GM19025 (cell line): Measurements from ENCODE around the gene CALB2.
"Not testable (repeated sequence)": the region's sequence is repeated elsewhere in the genome, so short reads cannot be mapped to it uniquely, and the experiment has no call there.

ENCODE experiments used
- ATAC-seq: cut with Tn5 transposase; IDR thresholded peaks from one replicate; pipeline ENCODE4 v1.9.1; 2021; ENCODE audit warnings: mild to moderate bottlenecking, low read depth, moderate library complexity; ENCODE audit not compliant: unreplicated experiment

The CALB2 gene

DNA sequence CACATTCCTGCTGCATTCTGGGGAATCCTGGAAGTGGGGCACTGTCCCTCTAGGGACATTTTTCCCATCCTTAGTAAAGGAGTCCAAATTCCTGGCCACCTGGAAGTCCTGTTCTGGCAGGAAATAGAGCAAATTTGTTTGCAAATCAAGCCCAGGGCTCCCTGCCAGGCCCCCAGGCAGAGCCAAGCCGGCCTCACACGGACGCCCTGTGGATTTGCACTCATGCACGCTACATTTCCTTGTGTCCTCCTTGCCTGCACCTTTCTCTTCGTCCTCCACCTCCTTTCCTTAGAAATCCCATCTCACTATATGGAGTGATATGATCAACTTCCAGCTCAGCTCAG, 7.0 kb upstream of the CALB2 start:
- ATAC-seq, result no peak

DNA sequence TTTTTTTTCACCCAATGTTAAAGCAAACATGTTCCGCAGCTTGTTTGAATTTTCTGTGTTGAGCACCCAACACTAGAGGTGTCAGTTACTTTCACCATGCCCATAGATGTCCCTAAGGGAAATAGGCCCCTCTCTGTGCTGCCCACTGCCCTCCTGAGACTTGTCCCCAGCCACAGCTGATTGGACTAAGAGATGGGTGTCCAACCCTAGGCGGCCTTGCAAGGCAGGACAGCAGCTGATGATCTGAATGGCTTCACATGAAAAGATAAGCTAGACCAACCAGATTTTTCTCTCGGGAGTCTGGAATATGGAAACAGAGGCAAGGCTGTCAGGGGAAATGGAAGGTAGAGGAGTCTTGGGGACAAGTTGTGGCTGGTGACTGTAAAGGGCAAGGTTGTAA, 6.1 kb upstream of the CALB2 start:
- ATAC-seq, result no peak

DNA sequence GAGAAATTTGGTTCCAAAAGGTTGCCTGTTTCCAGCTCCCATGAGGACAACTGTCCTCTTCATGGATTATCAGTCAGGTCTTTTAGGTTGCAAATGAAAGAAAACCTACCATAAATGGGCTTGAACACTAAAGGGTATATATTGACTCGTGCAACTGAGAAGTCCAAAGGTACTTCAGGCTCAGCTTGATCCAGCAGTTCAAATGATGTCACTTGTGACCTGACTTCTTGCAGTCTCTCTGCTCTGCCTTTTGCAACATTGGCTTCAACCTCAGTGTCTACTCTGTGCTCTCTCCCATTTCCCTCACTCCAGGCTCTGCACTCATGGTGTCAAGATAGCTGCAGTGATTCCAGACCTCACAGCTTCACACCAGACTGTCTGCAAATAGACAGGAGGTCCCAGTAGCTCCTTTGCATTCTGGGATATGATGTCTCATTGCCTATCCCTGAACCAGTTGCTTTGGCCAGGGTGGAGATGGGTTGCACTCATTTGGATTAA, 5.5 kb upstream of the CALB2 start:
- ATAC-seq, result no peak

DNA sequence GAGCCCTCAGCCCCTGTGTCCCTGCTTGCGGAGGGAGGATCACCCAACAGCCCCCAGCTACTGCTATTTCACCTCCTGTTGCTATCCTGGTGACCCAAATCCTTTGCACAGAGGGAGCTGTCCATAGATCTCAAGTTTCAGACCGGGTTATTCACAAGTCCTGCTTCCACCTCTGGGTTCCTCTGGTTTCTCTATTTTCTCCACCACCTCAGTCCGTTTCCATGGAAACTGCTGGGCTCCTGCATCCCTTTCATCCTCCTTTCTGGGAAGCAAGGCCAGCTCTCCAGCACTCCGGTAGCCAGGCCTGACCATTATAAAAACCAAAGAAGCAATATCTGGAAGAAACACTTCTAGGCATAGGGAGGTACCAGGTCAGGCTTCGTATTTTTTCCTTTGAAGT, 4.8 kb upstream of the CALB2 start:
- no peak for ATAC-seq

DNA sequence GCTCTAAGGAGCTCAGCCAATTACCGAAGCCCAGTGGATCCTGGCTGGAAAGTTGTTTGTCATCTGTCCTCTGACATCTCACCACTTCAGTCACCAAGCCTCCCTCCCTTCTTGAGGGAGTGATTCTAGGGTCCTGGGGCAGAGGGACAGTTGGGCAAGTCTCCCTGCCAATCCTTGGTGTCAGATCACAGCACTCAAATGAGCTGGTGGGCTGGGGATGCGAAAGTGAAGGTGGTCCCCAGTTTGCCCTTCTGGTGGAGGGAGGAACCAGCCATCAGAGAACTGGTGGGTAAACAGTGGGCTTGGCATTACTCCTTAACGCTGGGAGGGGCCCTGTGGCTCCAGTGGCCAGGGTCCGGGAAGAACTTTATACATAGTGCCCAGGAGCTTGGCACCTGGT, 4.4 kb upstream of the CALB2 start:
- no peak for ATAC-seq

DNA sequence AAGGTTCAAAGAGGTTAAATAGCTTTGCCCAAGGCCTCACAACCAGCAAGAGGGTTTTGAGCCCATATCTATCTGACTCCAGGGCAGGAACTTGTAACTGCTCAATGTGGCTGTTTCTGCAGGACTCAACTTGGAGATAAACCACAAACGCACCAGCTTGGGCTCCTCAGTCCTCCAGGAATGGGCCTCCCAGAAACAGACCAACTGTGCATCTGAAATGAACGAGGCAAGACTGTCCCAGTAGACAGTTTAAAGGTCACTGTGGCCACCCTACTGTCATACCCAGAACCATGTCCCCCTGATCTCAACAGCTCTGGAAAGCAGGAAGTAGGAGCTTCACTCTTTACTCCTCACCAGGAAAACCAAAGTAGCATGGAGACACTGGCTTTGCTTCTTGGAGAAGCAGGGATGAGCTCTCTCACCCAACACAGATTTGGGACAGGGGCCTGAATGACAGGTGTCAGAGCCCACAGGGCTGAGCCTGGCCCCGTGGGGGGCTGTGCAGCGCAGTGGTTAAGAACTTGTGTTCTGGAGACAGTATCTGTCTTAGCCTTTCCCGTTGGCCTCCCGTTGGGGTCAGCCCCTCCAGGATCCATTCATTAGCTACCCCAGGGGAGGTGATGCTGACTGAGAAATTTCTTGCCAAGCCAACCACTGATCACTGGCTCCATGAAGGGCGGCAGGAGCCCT, 2.3 kb upstream of the CALB2 start:
- ATAC-seq, result no peak

DNA sequence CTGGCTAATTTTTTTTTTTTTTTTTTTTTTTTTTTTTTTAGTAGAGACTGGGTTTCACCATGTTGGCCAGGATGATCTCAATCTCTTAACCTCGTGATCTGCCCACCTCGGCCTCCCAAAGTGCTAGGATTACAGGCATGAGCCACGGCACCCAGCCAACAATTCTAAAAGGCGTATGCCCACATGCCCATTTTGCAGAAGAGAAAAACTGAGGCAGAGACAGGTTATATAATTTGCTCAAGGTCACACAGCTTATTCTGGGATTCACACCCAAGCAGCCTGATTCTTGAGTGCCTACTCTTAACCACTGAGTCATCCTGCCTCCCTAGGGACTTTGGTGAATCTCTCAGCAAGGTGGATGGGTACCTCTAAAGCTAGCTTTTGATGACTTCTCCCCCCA, 1.6 kb upstream of the CALB2 start:
- ATAC-seq, result not testable (repeated sequence)

DNA sequence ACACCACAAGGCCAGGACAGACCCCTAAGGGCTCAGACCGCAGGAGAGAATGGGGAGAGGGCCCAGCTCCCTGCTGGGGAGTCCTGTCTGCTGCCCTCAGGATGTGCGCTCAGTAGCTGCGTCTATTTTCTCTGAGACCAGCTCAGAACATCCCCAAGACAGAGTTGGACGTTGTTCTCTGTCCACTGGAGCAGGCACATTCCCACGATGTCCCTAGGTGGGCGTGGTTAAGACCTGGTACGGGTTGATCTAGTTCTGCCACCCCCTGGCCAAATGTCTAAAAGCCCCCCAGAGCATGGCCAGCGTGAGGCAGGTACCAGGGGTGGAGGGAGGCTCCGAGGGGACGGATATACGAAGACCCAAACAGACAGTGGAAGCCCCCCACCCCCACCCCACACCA, 842 bp upstream of the CALB2 start:
- ATAC-seq, result no peak

DNA sequence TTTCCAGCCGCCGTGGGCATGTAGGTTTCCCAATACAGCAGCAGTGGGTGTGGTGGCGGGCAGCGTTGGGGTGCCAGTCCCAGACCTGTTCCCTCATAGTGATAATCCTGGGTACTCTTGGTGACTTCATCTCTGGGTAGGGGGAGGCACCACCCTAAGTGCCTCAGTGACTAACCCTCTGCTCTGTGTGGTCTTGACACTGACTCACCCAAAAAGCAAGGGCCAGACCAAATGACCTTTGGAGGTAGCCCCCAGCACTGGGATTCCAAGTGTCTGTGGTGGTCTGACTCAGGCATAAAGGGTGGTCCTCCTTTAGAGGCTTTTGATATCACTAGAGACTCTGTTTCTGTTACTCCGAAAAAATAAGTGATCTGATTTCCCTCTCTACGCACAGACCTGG, 908 bp downstream of the CALB2 start:
- no peak for ATAC-seq

DNA sequence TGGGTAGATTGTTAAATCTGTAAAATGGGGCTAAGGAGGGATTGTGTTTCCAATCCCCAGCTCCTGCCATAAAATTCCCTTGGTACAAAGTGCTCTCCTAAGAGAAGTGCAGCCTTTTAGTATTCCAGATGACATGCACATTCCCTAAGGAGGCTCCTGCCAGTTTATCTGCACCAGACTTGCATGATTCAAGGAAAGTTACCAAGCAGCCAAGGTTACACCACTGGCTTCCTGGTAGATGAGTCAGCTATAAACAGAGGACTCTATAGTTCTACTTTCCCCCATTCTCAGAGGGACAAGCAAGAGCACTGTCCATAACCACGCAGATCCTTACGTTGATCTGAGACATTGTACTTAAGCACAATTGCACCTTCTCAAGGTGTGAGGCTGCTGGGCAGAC, 1.9 kb downstream of the CALB2 start:
- no peak for ATAC-seq

DNA sequence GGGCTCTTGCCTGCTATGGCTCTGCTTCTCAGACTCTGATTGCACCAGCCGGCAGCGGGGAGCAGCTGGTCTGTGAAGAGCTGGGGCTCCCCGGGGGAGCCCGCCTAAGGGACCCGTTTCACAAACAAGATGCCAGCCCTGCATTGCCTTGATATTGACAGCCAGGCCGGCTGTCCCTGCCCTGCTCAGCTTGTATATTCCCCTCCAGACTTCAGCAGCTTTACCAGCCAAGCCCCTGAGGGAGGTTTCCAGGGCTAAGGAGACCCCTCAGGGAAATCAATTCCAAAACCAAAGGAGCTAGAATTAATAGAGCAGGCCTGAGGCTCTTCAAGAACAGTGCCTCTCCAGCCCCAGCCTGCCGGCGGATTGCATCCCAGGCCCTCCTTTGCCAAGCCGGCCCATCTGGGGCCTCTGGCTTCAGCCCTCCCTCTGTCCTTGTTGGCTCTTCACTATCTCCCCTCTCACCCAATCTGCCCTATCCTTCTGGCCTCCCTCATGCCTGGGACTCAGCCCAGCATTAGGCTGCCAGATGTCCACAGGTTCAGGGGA, 5.7 kb downstream of the CALB2 start:
- ATAC-seq, result no peak

DNA sequence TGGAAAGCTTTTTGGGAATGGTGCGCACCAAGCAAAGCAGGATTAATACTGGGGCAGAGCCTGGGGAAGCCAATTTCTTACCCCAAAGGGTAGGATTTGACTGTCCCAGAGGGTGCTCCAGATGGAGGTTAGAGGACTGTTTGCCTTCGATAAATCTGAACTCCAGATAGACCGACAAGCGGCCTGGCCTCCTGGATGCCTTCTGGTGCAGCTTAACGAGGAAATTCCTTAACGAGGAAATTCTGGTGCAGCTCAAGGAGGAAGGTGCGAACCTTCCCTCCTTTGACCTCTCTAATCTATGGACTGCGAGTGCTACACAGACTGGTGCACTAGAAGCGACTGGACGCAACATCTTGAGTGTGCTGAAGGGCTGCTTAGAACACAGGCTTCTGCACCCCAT, 6.5 kb downstream of the CALB2 start:
- no peak for ATAC-seq

DNA sequence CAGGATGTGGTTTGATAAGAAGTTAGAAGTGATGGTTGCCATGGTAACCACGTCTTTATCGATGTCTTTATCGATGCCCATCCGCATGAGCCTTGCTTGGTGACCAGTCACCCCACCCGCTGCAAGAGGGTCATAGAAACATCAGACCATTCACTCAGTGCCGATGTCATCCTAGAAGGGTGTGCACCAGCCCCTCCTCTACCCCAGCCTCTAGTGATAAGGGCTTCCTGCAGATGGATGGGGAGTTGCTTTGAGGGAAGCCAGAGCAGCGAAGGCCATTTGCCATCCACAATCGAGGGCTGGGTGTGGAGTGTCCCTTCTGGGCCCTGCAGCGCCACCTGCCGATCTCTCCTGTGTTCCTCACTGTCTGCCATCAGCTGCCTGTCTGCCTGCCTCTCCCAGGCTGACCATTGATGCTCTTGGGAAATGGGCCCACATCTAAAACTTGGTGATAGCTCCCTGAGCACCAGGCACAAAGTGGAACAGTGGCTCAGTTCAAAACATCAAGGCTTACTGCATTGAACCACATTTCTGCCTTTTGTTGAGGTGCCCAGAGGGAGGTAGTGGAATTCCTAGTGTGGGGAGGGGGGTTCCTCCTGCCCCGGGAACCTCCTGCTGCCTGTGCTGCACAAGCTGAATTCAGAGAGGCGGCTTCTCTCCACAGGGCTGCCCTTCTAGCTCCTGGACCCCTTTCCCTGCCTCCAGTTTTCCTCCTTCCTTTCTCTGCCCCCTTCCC, 8.9 kb downstream of the CALB2 start:
- no peak for ATAC-seq

DNA sequence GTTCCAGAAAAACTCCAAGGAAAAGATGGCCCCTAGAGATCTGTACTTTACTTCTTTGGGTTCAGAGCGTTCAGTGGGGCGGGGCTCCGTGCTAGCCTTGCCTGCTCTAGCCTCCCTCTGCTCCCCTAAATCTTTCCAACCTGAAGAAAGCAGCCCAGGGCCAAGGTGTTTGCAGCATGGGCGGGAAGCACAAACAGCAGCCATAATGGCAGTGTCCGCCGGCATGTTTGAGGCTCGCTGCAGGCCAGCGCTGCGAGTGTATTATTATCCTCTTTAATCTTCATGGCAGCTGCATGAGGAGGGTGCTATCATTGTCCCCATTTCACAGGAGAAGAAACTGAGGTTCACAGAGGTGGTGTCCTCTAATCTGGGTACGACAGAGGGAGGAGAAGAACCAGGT, 10.4 kb downstream of the CALB2 start:
- ATAC-seq, result no peak

DNA sequence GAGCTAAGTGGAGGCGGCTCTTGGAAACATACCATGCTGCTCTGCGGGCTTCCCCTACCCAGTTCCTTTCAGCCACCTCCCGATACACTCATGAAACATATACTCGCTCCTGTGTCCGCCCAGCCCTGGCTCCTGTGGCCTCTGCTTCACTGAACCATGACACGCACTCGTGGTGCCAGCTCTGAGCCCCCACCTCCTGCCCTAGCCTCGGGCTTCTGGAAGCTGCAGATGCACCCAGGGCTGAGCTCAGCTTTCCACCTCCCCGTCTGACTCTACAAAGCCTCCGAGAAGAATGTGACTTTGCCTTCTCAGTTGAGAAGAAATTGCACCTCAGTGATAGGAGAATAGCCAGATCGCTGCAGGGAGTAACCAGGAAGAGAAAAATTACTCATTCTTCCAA, 11.0 kb downstream of the CALB2 start:
- ATAC-seq, result no peak

DNA sequence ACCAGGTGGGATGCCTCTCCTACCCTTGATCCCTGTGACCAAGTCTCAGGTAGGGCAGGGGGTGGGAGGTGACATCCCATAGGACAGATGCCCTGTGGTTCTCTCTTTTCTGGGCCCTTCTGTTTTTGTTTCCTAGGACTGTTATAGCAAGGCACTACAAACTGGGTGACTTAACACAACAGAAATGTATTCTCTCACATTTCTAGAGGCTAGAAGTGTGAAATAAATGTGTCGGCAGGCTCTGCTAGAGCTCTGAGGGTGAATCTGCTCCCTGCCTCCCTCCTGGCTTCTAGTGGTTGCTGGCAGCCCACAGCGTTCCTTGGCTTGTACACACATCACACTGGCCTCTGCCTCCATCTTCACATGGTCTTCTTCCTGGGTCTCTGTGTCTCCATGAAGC, 12.7 kb downstream of the CALB2 start:
- ATAC-seq, result no peak

DNA sequence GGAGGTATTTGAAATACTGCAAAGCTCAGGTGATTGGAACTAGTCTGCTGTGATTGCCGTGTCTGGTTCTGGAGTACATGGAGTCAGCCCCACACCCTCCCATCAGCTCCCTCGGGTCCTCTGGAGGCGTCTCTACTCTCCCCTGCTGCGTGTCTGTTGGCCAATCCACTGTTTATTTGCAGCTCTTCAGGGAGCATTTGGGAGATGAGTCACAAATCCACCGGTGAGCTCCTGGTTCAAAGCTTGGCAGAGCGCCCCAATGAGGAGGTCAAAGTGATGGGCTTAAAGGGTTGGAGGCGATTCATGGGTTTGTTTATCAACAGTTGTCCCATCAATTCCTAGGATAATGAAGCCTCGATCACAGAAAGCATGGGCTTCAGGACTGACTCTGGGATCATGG, 14.6 kb downstream of the CALB2 start:
- no peak for ATAC-seq

DNA sequence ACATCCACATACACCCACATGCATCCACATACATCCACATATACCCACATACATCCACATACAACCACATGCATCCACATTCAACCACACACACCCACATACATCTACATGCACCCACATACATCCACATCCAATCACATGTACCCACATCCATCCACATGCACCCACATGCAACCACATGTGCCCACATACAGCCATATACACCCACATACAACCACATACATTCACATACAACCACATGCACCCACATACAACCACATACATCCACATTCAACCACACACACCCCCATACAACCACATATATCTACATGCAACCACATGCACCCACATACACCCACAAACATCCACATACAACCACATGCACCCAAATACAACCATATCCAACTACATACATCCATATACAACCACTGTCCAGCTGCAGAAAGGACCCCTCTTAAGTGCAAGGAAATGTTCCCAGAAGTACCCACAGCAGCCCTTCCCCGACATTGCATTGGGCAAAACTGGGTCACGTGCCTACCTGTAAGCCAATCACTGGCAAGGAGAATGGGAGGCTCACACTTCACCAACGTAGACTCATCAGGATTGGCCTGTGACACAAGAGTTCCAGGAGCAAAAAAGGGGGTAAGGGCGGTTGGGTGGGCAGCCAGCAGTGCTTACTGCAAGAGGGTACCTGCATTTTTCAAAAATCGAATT, 18.1 kb downstream of the CALB2 start:
- no peak for ATAC-seq

DNA sequence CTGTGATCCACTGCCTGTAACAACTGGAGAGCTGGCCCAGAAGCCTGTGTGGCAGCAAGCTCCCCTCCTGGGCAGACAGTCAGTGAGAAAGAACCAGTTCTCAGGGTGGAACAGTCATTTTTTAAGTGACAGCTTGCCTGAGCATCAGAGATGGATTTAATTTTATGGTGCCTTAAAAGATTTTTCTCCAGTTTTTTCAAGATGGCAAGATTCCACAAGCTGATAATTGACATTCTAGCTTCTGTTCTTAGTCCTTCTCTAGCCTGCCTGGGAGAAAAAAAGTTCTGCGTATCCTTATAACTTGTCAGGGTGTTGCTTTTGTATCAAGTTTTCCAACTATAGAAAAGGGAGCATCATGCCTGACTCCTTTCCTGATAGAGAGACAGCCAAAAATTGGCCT, 21.2 kb downstream of the CALB2 start:
- no peak for ATAC-seq

DNA sequence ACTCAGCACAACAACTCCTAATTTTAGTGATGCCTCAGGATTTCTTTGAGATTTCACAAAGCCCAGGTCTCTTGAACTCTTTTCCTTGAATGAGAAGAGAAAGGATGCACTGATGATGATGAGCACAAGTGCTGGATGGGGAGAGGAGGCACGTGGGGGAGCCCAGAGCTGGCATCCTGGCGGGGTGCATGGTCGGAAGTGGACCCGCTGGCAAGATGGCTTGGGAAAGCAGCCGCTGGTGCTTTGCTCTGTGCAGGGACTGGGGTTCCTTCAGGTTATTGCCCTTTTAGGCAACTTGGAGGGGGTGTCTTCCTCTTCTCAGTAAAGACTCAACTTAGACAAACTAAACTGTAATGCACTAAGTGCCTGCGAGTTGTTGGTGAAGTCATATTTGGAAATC, 22.3 kb downstream of the CALB2 start:
- no peak for ATAC-seq

DNA sequence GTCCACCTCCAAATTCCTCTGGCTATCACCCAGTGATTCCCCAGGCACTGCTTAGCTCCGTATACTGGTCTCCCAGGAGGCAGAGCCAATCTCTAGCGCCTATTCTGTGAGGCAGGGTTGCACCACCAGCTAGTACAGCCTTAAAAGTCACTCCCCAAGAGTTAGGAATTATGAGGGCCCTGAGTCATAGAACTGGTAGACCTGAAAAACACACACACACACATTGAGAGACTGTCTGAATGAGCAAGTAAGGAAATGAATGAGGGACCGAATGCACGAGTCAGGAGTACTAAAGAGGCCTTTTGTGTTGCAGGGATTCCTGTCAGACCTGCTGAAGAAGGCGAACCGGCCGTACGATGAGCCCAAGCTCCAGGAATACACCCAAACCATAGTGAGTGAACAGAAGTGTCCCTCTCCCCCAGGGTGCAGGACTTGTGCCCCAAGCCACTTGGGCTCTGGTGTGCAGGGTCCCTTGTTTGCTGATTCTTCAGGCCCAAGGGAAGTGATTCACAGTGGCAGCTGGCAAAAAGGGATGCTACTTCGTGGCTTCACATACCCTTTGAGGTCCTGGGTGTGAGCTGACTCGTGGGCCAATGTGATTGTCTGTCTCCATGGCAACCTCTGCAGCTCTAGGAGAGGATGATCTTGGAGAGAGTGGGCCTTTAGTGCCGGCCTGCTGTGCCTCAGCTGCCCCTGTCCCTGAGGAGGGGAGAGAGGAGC, 24.7 kb downstream of the CALB2 start:
- ATAC-seq, result no peak
